ENCODE measurements around the gene POLD3.

The POLD3 gene

GRCh38 chr11:74647404-74647803, 55.0 kb downstream of the POLD3 start:
- TF ChIP-seq ZNF565 (CRISPR knock-in tag; conservative IDR thresholded peaks at IDR 0.05; ENCODE audit: low read depth) (no peak), ZC3H10 (CRISPR knock-in tag; IDR thresholded peaks at IDR 0.05) (no peak), TCF4 (CRISPR knock-in tag; IDR thresholded peaks at IDR 0.05; ENCODE audit: borderline replicate concordance) (no peak), ZFP3 (CRISPR knock-in tag; IDR thresholded peaks at IDR 0.05) (no peak), ISL1 (CRISPR knock-in tag; IDR thresholded peaks at IDR 0.05) (no peak), CREB5 (CRISPR knock-in tag; IDR thresholded peaks at IDR 0.05; ENCODE audit: low read depth) (no peak), OSR1 (CRISPR knock-in tag; IDR thresholded peaks at IDR 0.05) (no peak), ZNF70 (CRISPR knock-in tag; IDR thresholded peaks at IDR 0.05) (no peak), BACH2 (CRISPR knock-in tag; IDR thresholded peaks at IDR 0.05; ENCODE audit: borderline replicate concordance) (no peak), CSRNP3 (CRISPR knock-in tag; IDR thresholded peaks at IDR 0.05) (no peak), TSHZ2 (CRISPR knock-in tag; IDR thresholded peaks at IDR 0.05) (no peak), GLIS3 (CRISPR knock-in tag; IDR thresholded peaks at IDR 0.05) (no peak), ZNF8 (CRISPR knock-in tag; IDR thresholded peaks at IDR 0.05) (no peak), PATZ1 (CRISPR knock-in tag; IDR thresholded peaks at IDR 0.05; ENCODE audit: borderline replicate concordance) (no peak), ARNTL (CRISPR knock-in tag; IDR thresholded peaks at IDR 0.05; ENCODE audit: borderline replicate concordance, low read depth) (no peak), POU6F1 (CRISPR knock-in tag; IDR thresholded peaks at IDR 0.05; ENCODE audit: borderline replicate concordance, low read depth) (no peak)
- ATAC-seq, result no peak

GRCh38 chr11:74647831-74648230, 55.4 kb downstream of the POLD3 start:
- TF ChIP-seq TOX (CRISPR knock-in tag; IDR thresholded peaks at IDR 0.05; ENCODE audit: borderline replicate concordance) (no peak), TCF4 (CRISPR knock-in tag; IDR thresholded peaks at IDR 0.05; ENCODE audit: borderline replicate concordance) (no peak), CSDC2 (CRISPR knock-in tag; IDR thresholded peaks at IDR 0.05) (no peak), ZC3H10 (CRISPR knock-in tag; IDR thresholded peaks at IDR 0.05) (no peak), POU6F1 (CRISPR knock-in tag; IDR thresholded peaks at IDR 0.05; ENCODE audit: borderline replicate concordance, low read depth) (no peak), OSR1 (CRISPR knock-in tag; IDR thresholded peaks at IDR 0.05) (no peak), ZFP30 (CRISPR knock-in tag; IDR thresholded peaks at IDR 0.05) (no peak), RARB (CRISPR knock-in tag; IDR thresholded peaks at IDR 0.05) (no peak), PATZ1 (CRISPR knock-in tag; IDR thresholded peaks at IDR 0.05; ENCODE audit: borderline replicate concordance) (no peak), TSHZ2 (CRISPR knock-in tag; IDR thresholded peaks at IDR 0.05) (no peak), ESRRG (CRISPR knock-in tag; IDR thresholded peaks at IDR 0.05) (no peak), PPARA (CRISPR knock-in tag; IDR thresholded peaks at IDR 0.05; ENCODE audit: borderline replicate concordance) (no peak), GLIS3 (CRISPR knock-in tag; IDR thresholded peaks at IDR 0.05) (no peak), ZNF565 (CRISPR knock-in tag; conservative IDR thresholded peaks at IDR 0.05; ENCODE audit: low read depth) (no peak)
- no peak for ATAC-seq
